Mesenchymal stem cell (in vitro differentiated cells and primary cell): Measurements from ENCODE around the gene GJC2.
"Not testable (repeated sequence)": the region's sequence is repeated elsewhere in the genome, so short reads cannot be mapped to it uniquely, and the experiment has no call there.

Source experiments
- DNase-seq: peaks from one replicate; pipeline ENCODE4 v3.0.0-alpha.2; 2013
- H2AFZ ChIP-seq: one replicate; pipeline ENCODE4 v1.6.1; 2013; ENCODE audit warnings: low read depth, mild to moderate bottlenecking, control low read depth, inconsistent platforms, low read length, moderate library complexity
- H2AK5ac ChIP-seq: 2 replicates; pipeline ENCODE4 v1.6.1; 2013; ENCODE audit warnings: low read length, moderate library complexity, mild to moderate bottlenecking, inconsistent platforms; ENCODE audit not compliant: severe bottlenecking
- H2BK120ac ChIP-seq: one replicate; pipeline ENCODE4 v1.6.1; 2013; ENCODE audit warnings: low read depth, mild to moderate bottlenecking, inconsistent platforms, low read length, moderate library complexity
- H2BK12ac ChIP-seq, 2 experiments: one replicate each; pipeline ENCODE4 v1.6.1; 2013; ENCODE audit warnings: inconsistent platforms in 2 of 2, low read length in 2 of 2, mild to moderate bottlenecking in 2 of 2, moderate library complexity in 2 of 2, control low read depth in 1 of 2
- H2BK15ac ChIP-seq: one replicate; pipeline ENCODE4 v1.6.1; 2013; ENCODE audit warnings: mild to moderate bottlenecking, low read depth, inconsistent platforms; ENCODE audit not compliant: poor library complexity, severe bottlenecking
- H2BK5ac ChIP-seq: 2 replicates; pipeline ENCODE4 v1.6.1; 2013; ENCODE audit warnings: low read depth, mild to moderate bottlenecking, low read length, control low read depth, inconsistent platforms; ENCODE audit not compliant: poor library complexity, severe bottlenecking
- H3K14ac ChIP-seq, 2 experiments: one replicate each; pipeline ENCODE4 v1.6.1; 2013; ENCODE audit warnings: inconsistent platforms in 2 of 2, low read length in 2 of 2, control low read depth in 1 of 2, mild to moderate bottlenecking in 1 of 2, moderate library complexity in 1 of 2
- H3K18ac ChIP-seq, 2 experiments: one replicate each; pipeline ENCODE4 v1.6.1; 2013; ENCODE audit warnings: inconsistent platforms in 2 of 2, low read length in 2 of 2, control low read depth in 1 of 2, low read depth in 1 of 2, mild to moderate bottlenecking in 1 of 2
- H3K23ac ChIP-seq, 2 experiments: one replicate each; pipeline ENCODE4 v1.6.1; 2013; ENCODE audit warnings: inconsistent platforms in 2 of 2, low read length in 2 of 2, mild to moderate bottlenecking in 2 of 2, moderate library complexity in 2 of 2, control low read depth in 1 of 2
- H3K27ac ChIP-seq: 2 replicates; pipeline ENCODE4 v1.5.1; 2013; ENCODE audit warnings: mild to moderate bottlenecking, moderate library complexity, low read length, control low read depth, inconsistent platforms; ENCODE audit not compliant: poor library complexity, severe bottlenecking
- H3K27me3 ChIP-seq, 2 experiments: 2 replicates each; pipeline versions ENCODE4 v1.6.1 to v1.7.0; 2013; ENCODE audit warnings: low read length in 2 of 2, mild to moderate bottlenecking in 2 of 2, moderate library complexity in 2 of 2, control low read depth in 1 of 2, inconsistent platforms in 1 of 2; ENCODE audit not compliant: control insufficient read depth in 1 of 2, insufficient read depth in 1 of 2
- H3K36me3 ChIP-seq, 2 experiments: 2 replicates each; pipeline versions ENCODE4 v1.6.1 to v1.7.0; 2013; ENCODE audit warnings: low read length in 2 of 2, control low read depth in 1 of 2, inconsistent platforms in 1 of 2, low read depth in 1 of 2, mild to moderate bottlenecking in 1 of 2; ENCODE audit not compliant: insufficient read depth in 2 of 2, control insufficient read depth in 1 of 2
- H3K4ac ChIP-seq, 2 experiments: one replicate each; pipeline ENCODE4 v1.6.1; 2013; ENCODE audit warnings: inconsistent platforms in 2 of 2, low read length in 2 of 2, mild to moderate bottlenecking in 2 of 2, moderate library complexity in 2 of 2, control low read depth in 1 of 2, low read depth in 1 of 2
- H3K4me1 ChIP-seq: 2 replicates; pipeline ENCODE4 v1.6.1; 2013; ENCODE audit warnings: low read depth, low read length, control low read depth; ENCODE audit not compliant: control insufficient read depth, insufficient read depth
- H3K4me2 ChIP-seq: 2 replicates; pipeline ENCODE4 v1.6.1; 2013; ENCODE audit warnings: low read length, mild to moderate bottlenecking, inconsistent platforms; ENCODE audit not compliant: poor library complexity, severe bottlenecking
- H3K4me3 ChIP-seq, 2 experiments: 2 replicates each; pipeline versions ENCODE4 v1.5.1 to v1.7.0; 2013; ENCODE audit warnings: low read length in 2 of 2, mild to moderate bottlenecking in 2 of 2, control low read depth in 1 of 2, low read depth in 1 of 2; ENCODE audit not compliant: insufficient read depth in 1 of 2
- H3K79me1 ChIP-seq: replicated peaks from 2 replicates; pipeline ENCODE4 v1.6.1; 2013; ENCODE audit warnings: mild to moderate bottlenecking, control low read depth, low read length, inconsistent platforms; ENCODE audit not compliant: poor library complexity, severe bottlenecking
- H3K9ac ChIP-seq: 2 replicates; pipeline ENCODE4 v1.7.0; 2013; ENCODE audit warnings: mild to moderate bottlenecking, low read length, moderate library complexity
- H3K9me3 ChIP-seq: 2 replicates; pipeline ENCODE4 v1.7.0; 2013; ENCODE audit warnings: mild to moderate bottlenecking, low read length; ENCODE audit not compliant: control insufficient read depth
- H4K8ac ChIP-seq: one replicate; pipeline ENCODE4 v1.6.1; 2013; ENCODE audit warnings: inconsistent platforms, mild to moderate bottlenecking, low read length, moderate library complexity
- H4K91ac ChIP-seq: one replicate; pipeline ENCODE4 v1.6.1; 2013; ENCODE audit warnings: mild to moderate bottlenecking, low read length, inconsistent platforms
- WGBS: methylation state at CpG from one replicate; pipeline ENCODE4 v1.1.7; 2013; ENCODE audit warnings: mixed read lengths; 5-methylcytosine and 5-hydroxymethylcytosine counted together

Gene GJC2

DNA sequence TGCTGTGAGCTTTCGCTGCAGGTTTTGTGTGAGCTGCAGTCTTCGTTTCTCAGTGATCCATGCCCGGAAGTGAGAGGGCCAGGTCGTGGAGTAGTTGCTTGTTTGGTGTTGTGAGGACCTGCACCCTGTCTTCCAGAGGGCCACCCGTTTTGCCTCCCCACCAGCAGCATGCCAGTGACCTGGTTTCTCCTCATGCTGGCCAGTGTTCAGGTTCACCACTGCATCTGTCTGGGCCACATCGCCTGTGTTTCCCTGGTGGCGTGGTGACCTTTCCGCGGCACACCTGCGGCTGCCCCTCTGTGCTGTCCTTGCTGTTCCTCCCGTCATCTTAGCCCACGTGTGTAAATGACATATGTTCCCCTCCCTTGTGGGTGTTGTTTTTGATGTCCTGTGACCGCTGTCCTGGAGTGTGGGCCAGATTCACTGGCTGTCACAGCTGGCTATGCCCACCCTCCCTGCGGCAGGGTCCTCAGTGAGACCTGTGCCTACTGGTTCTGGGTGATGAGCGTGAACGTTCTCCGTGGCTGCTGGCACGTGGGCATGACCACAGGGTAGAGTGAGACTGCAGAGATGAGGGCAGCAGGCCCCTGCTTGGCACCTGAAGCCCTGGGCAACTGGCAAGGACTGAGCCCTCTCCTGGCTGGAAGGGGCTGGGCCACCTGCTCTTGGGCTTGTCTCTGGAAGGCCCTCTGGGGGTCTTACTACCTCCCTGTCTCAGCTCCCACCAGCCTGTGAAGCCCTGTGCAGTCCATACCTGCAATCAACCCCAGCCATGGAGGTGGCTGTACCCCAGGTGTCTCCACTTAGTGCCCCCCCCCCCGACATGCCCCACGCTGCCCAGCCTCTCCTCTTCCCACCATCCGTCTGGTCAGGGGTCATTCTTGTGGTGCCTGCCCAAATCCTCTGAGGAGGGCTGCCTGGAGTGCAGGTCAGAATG lies 23.1 kb downstream of the GJC2 start:
- WGBS: 91% methylated on average over 18 of the region's 21 CpGs

GRCh38 chr1:228173528-228174481 lies 24.1 kb downstream of the GJC2 start:
- not testable (repeated sequence) for H3K23ac ChIP-seq, H2AFZ ChIP-seq, H3K4me2 ChIP-seq, H3K9ac ChIP-seq, H2BK15ac ChIP-seq, H3K4me1 ChIP-seq, H4K8ac ChIP-seq, H3K4ac ChIP-seq, H3K4me3 ChIP-seq, H3K27me3 ChIP-seq, H2BK5ac ChIP-seq, H2BK120ac ChIP-seq, DNase-seq, H3K27ac ChIP-seq, H2AK5ac ChIP-seq, H3K9me3 ChIP-seq
- Histone ChIP-seq H4K91ac (peak overlapping the region; percentile 44), H3K14ac (peak overlapping the region in 1 of 2 experiments; percentile 44), H3K36me3 (peaks cover 5 to 49% of the 10 kb centered on the region in 2 experiments), H2BK12ac (peak overlapping the region in 1 of 2 experiments; percentile 22), H3K18ac (peak overlapping the region in 1 of 2 experiments; percentile 16), H3K79me1 (peaks cover 48% of the 10 kb centered on the region)
- WGBS: 46% methylated on average over 34 of the region's 69 CpGs

More for the DNA sequence above, 23.1 kb downstream of the GJC2 start:
- no peak overlapping the region for H3K4me3 ChIP-seq
- no peak overlapping the region for H2BK120ac ChIP-seq
- no peak overlapping the region for H2BK5ac ChIP-seq
- H4K91ac ChIP-seq: peak overlapping the region; percentile 40
- H3K4me2 ChIP-seq: no peak overlapping the region
- no peak overlapping the region for H2AFZ ChIP-seq
- peaks cover 10% of the 10 kb centered on the region for H3K4me1 ChIP-seq
- H3K9me3 ChIP-seq: no peaks in the 10 kb centered on the region
- no peak overlapping the region for H3K27ac ChIP-seq
- H3K79me1 ChIP-seq: peaks cover 55% of the 10 kb centered on the region
- H3K9ac ChIP-seq: no peak overlapping the region
- H3K36me3 ChIP-seq: peaks cover 5 to 44% of the 10 kb centered on the region in 2 experiments
- H4K8ac ChIP-seq: no peak overlapping the region
- no peak overlapping the region for H3K18ac ChIP-seq
- no peak overlapping the region for H2BK12ac ChIP-seq
- H3K14ac ChIP-seq: no peak overlapping the region
- H3K27me3 ChIP-seq: no peaks in the 10 kb centered on the region
- no peak overlapping the region for H3K23ac ChIP-seq
- H2AK5ac ChIP-seq: no peak overlapping the region
- H3K4ac ChIP-seq: no peak overlapping the region
- DNase-seq: no peak
- H2BK15ac ChIP-seq: no peak overlapping the region

GRCh38 chr1:228174482-228175315 lies 25.0 kb downstream of the GJC2 start:
- Histone ChIP-seq H3K79me1 (peaks cover 44% of the 10 kb centered on the region), H4K91ac (no peak overlapping the region), H3K4me2 (no peak overlapping the region), H3K36me3 (peaks cover 5 to 50% of the 10 kb centered on the region in 2 experiments), H3K9ac (no peak overlapping the region), H3K18ac (no peak overlapping the region), H2BK15ac (no peak overlapping the region), H2BK12ac (no peak overlapping the region), H3K4me3 (no peak overlapping the region), H2BK120ac (no peak overlapping the region), H3K4ac (no peak overlapping the region), H2BK5ac (no peak overlapping the region), H3K9me3 (no peaks in the 10 kb centered on the region), H4K8ac (peak overlapping the region; percentile 27), H3K27me3 (no peaks in the 10 kb centered on the region), H3K4me1 (peaks cover 7% of the 10 kb centered on the region), H2AK5ac (no peak overlapping the region), H2AFZ (no peak overlapping the region), H3K23ac (no peak overlapping the region), H3K14ac (no peak overlapping the region), H3K27ac (no peak overlapping the region)
- 87% methylated on average over 52 of the region's 52 CpGs for WGBS
- no peak for DNase-seq
